Lung (tissue), 12 donors: ENCODE measurements around the gene TSC22D1. TPM values are rescaled to one million over a fixed set of nuclear protein-coding genes. Genes with fewer than 3 reads are reported as not detected.

Experiments
- ATAC-seq: fragments of 200-7000 bp; cut with Tn5 transposase; one replicate; pipeline ENCODE4 v1.9.1; 2020; ENCODE audit warnings: moderate number of reproducible peaks; ENCODE audit not compliant: insufficient read depth, low FRiP score
- DNase-seq, 3 donors: peaks; one replicate each; pipeline ENCODE4 v3.0.0-alpha.2; 2013 to 2017
- H3K27ac ChIP-seq, 2 donors: one replicate each; pipeline ENCODE4 v1.5.1; 2013; ENCODE audit warnings: mild to moderate bottlenecking in 2 of 2, moderate library complexity in 2 of 2, control low read depth in 1 of 2, inconsistent platforms in 1 of 2, low read depth in 1 of 2, low read length in 1 of 2
- H3K27me3 ChIP-seq, 3 donors: one replicate each; pipeline ENCODE4 v1.5.1; 2013; ENCODE audit warnings: low read length in 2 of 3; ENCODE audit not compliant: control insufficient read depth in 3 of 3, insufficient read depth in 3 of 3
- H3K36me3 ChIP-seq, 4 donors: one replicate each; pipeline ENCODE4 v1.5.1; 2013; ENCODE audit warnings: low read length in 4 of 4, mild to moderate bottlenecking in 1 of 4, moderate library complexity in 1 of 4; ENCODE audit not compliant: control insufficient read depth in 4 of 4, insufficient read depth in 4 of 4
- H3K4me1 ChIP-seq, 5 donors: one replicate each; pipeline ENCODE4 v1.5.1; 2013; ENCODE audit warnings: low read length in 5 of 5, mild to moderate bottlenecking in 2 of 5, moderate library complexity in 1 of 5; ENCODE audit not compliant: control insufficient read depth in 5 of 5, insufficient read depth in 5 of 5
- H3K4me3 ChIP-seq: one replicate; pipeline ENCODE4 v1.5.1; 2013; ENCODE audit warnings: mild to moderate bottlenecking, control low read depth, moderate library complexity
- H3K9ac ChIP-seq, 2 donors: one replicate each; pipeline ENCODE4 v1.5.1; 2013; ENCODE audit warnings: low read length in 2 of 2, control low read depth in 1 of 2; ENCODE audit not compliant: insufficient read depth in 1 of 2
- H3K9me3 ChIP-seq, 4 donors: one replicate each; pipeline ENCODE4 v1.5.1; 2013; ENCODE audit warnings: low read length in 3 of 4, mild to moderate bottlenecking in 1 of 4, moderate library complexity in 1 of 4; ENCODE audit not compliant: control insufficient read depth in 4 of 4, insufficient read depth in 3 of 4
- WGBS, 2 donors: extraction: QIAGEN DNeasy Blood & Tissue Kit; methylation state at CpG; one replicate each; pipeline ENCODE4 v1.1.7; 2013; 5-methylcytosine and 5-hydroxymethylcytosine counted together
- polyA plus RNA-seq, 2 donors: library from polyadenylated mRNA; stranded (reverse); fragments of 200-250 nt; gene quantifications; one replicate each; pipeline ENCODE4 v1.2.1, GENCODE V29; 2013
- total RNA-seq, 2 donors: library from RNA; depleted of rRNA in 1 of 2; stranded (reverse); fragments of >200 nt in 1 of 2; gene quantifications; one replicate each; pipeline ENCODE4 v1.2.1, GENCODE V29; 2014 to 2021
- TF ChIP-seq, protein P1 (sequence below): IDR thresholded peaks from 2 replicates; pipeline ENCODE4 v1.5.1; 2012; ENCODE audit warnings: mild to moderate bottlenecking; ENCODE audit errors: control extremely low read depth, extremely low read depth
- donor health status: control.
- donor health status: control.
- donor health status: Bipolar disorder and iron deficiency.
- donor health status: healthy.
- donor health status: DM: yes; HTN: yes; CAD: no.

Gene TSC22D1
- total and polyA plus RNA-seq, 4 donors, result 77.0 to 179 (median 123) TPM

DNA sequence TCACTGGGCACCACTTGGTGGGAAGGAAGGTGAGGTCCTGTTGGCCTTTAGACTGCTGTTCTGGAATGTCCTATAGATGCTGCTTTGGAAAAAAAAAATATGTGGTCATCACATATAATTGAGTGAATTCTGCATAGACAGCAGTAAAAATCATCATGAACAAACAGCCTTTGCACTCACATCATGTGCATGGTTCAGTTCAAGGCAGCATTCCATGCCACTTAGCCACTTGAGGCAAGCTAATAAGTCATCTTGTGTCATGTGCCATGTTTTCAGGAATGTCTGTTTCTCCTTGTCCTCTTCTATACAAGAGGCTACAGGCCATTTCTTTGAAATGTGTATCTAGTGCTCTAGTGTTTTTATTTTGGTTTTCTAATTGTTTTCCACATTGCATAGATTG is 43.9 kb upstream of the TSC22D1 start:
- Histone ChIP-seq H3K9ac (no peak overlapping the region), H3K9me3 (no peaks in the 10 kb centered on the region), H3K4me1 (no peaks in the 10 kb centered on the region), H3K36me3 (no peaks in the 10 kb centered on the region), H3K27me3 (no peaks in the 10 kb centered on the region), H3K4me3 (no peak overlapping the region), H3K27ac (no peak overlapping the region)
- DNase-seq, result peak in 1 of 3 donors; percentile 24
- TF ChIP-seq, protein P1, sequence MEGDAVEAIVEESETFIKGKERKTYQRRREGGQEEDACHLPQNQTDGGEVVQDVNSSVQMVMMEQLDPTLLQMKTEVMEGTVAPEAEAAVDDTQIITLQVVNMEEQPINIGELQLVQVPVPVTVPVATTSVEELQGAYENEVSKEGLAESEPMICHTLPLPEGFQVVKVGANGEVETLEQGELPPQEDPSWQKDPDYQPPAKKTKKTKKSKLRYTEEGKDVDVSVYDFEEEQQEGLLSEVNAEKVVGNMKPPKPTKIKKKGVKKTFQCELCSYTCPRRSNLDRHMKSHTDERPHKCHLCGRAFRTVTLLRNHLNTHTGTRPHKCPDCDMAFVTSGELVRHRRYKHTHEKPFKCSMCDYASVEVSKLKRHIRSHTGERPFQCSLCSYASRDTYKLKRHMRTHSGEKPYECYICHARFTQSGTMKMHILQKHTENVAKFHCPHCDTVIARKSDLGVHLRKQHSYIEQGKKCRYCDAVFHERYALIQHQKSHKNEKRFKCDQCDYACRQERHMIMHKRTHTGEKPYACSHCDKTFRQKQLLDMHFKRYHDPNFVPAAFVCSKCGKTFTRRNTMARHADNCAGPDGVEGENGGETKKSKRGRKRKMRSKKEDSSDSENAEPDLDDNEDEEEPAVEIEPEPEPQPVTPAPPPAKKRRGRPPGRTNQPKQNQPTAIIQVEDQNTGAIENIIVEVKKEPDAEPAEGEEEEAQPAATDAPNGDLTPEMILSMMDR, result no peak
- ATAC-seq, result no peak

DNA sequence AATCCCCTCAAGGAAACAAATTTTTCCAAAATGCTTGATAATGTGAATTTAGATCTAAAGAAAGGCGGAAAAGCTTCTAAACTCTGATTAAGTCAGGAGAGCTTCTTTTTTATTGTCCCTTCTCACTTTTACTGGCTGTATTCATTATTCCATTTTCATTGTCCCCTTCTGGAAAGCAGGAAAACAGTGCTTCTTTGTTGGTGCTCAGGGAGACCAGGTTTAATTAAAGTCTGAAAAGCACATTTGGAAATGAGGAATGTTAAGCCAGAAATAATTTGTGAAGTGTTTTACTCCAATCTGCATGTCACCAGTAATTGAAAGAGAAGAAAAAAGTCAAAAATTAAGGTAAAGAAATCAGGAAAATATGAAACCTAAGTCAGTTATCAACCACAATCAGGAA is 43.5 kb upstream of the TSC22D1 start:
- TF ChIP-seq, protein P1, result no peak
- Histone ChIP-seq H3K9ac (no peak overlapping the region), H3K9me3 (no peaks in the 10 kb centered on the region), H3K4me1 (no peaks in the 10 kb centered on the region), H3K27me3 (no peaks in the 10 kb centered on the region), H3K36me3 (no peaks in the 10 kb centered on the region), H3K4me3 (no peak overlapping the region), H3K27ac (no peak overlapping the region)
- no peak for ATAC-seq
- WGBS, 2 donors, result 91 to 96% methylated on average over 1 of the region's 1 CpG
- no peak for DNase-seq

DNA sequence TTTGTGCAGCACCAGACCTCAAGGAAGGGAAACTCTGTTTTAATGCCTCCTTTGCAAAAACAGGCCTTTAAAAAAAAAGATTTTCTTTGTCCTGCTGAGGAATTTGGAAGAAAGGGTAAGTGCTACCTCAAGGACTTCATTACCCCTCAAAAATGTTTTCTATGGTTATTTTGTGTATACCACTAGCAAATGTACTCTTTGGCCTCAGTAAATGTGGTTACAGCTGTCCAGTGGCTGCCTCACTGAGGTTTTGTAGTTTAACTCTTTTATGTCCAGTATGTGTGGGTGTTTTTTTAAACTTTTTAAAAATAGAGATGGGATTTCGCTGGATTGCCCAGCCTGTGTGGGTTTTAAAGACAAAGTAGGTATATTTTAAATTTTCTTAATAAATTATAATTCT is 42.2 kb upstream of the TSC22D1 start:
- TF ChIP-seq, protein P1, result no peak
- DNase-seq, result peak in 2 of 3 donors; percentile 5 to 9
- Histone ChIP-seq H3K4me1 (no peaks in the 10 kb centered on the region), H3K27me3 (no peaks in the 10 kb centered on the region), H3K9ac (no peak overlapping the region), H3K4me3 (no peak overlapping the region), H3K27ac (no peak overlapping the region), H3K9me3 (no peaks in the 10 kb centered on the region), H3K36me3 (no peaks in the 10 kb centered on the region)
- no peak for ATAC-seq
- WGBS, 2 donors, result 81 to 84% methylated on average over 1 of the region's 1 CpG

- no peaks in the 10 kb centered on the region for H3K27me3 ChIP-seq
- 79 to 85% methylated on average over 11 of the region's 11 CpGs for WGBS, 2 donors
- ATAC-seq, result no peak
- no peaks in the 10 kb centered on the region for H3K9me3 ChIP-seq
- TF ChIP-seq, protein P1, result no peak
- no peaks in the 10 kb centered on the region for H3K4me1 ChIP-seq
- H3K36me3 ChIP-seq, result no peaks in the 10 kb centered on the region
- no peak overlapping the region for H3K9ac ChIP-seq
- no peak overlapping the region for H3K27ac ChIP-seq
- no peak for DNase-seq
- H3K4me3 ChIP-seq, result no peak overlapping the region
These were observed 41.5 kb upstream of the TSC22D1 start for GRCh38 chr13:44617648-44618047.
